Brain microvascular endothelial cell (primary cell): ENCODE data around the gene BARD1.

Experiments used
- DNase-seq: peaks from one replicate; pipeline ENCODE4 v3.0.0-alpha.2; 2020
- H3K27ac ChIP-seq: fragments of 250-450 bp; sonication (Bioruptor Pico); 2 replicates; pipeline ENCODE4 v1.5.1; 2020; ENCODE audit warnings: mild to moderate bottlenecking, moderate library complexity
- H3K27me3 ChIP-seq: fragments of 250-450 bp; sonication (Bioruptor Pico); replicated peaks from 2 replicates; pipeline ENCODE4 v1.5.1; 2020; ENCODE audit warnings: mild to moderate bottlenecking
- H3K36me3 ChIP-seq: fragments of 250-450 bp; sonication (Bioruptor Pico); replicated peaks from 2 replicates; pipeline ENCODE4 v1.5.1; 2020; ENCODE audit warnings: mild to moderate bottlenecking
- H3K4me3 ChIP-seq: 2 replicates; pipeline ENCODE4 v1.5.1; 2011; ENCODE audit warnings: low read depth, mild to moderate bottlenecking, control low read depth, low read length, moderate library complexity
- CTCF ChIP-seq: IDR thresholded peaks from 2 replicates; pipeline ENCODE4 v1.5.1; 2011; ENCODE audit warnings: low read depth, mild to moderate bottlenecking, moderate library complexity, low read length, control low read depth, inconsistent platforms; ENCODE audit errors: missing control alignments
- in situ Hi-C: cut with HindIII; loops from 2 replicates; pipeline ENCODE4 v1.10.0; 2017; ENCODE audit warnings: low sequenced_read_pairs, low pct_ligation_motif_present

Gene BARD1

GRCh38 chr2:214837466-214837865 is 28.0 kb upstream of the BARD1 start:
- H3K27ac ChIP-seq = no peak overlapping the region
- H3K27me3 ChIP-seq = no peaks in the 10 kb centered on the region
- in situ Hi-C loops = no loop called here
- H3K4me3 ChIP-seq = no peak overlapping the region
- DNase-seq = no peak
- no peaks in the 10 kb centered on the region for H3K36me3 ChIP-seq
- no peak for TF ChIP-seq CTCF

DNA sequence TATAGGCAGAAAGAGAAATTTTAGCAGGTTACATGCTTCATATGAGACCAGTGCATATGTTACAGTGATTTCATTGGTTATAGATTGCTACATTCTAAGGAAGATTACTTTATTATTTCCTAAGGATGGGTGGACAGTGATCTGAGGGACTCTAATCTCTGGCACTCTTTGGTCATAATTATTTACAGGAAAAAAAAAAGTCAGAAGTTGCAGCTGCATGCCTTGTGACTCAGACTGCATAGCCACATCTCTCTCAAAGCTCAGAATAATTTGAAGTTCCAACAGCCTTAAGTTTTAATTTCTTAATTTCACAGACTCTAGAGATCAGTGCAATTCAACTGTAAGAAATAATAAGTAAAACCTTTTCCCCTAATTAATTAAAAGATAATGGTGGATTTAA is 27.1 kb upstream of the BARD1 start:
- Histone ChIP-seq H3K4me3 (no peak overlapping the region), H3K36me3 (no peaks in the 10 kb centered on the region), H3K27me3 (no peaks in the 10 kb centered on the region), H3K27ac (no peak overlapping the region)
- TF ChIP-seq CTCF = no peak
- in situ Hi-C loops = no loop called here
- DNase-seq = no peak

DNA sequence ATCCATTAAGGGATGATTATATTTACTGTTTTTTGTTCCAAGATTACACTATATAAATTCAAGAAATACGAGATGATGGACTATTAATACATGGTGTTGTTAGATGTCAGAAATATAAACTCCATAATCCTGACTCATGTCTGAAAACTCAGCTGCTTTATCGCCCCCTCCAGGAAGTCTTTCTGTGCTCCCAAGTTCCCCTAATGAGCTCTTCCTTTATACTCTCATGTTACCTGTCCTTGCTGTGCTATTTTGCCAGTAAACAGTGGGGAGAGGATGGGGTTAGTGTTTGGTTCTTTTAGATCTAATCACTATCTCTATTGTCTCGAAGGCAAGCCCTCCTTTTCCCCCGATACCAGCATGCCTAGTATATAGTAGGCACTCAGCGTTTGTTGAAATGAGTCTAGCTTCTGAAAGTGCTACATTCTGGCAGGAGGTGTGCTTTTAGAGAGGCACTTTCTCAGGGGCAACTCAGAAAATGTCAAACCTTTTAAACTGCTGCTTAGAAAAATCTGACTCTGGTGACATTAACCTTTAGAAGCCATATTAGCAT is 21.4 kb upstream of the BARD1 start:
- no peaks in the 10 kb centered on the region for H3K27me3 ChIP-seq
- peak; percentile 27 for DNase-seq
- H3K27ac ChIP-seq = no peak overlapping the region
- no peaks in the 10 kb centered on the region for H3K36me3 ChIP-seq
- TF ChIP-seq CTCF = peak; percentile 66
- no peak overlapping the region for H3K4me3 ChIP-seq
- in situ Hi-C loops = no loop called here

- H3K27me3 ChIP-seq = no peaks in the 10 kb centered on the region
- in situ Hi-C loops = no loop called here
- H3K27ac ChIP-seq = no peak overlapping the region
- no peaks in the 10 kb centered on the region for H3K36me3 ChIP-seq
- no peak overlapping the region for H3K4me3 ChIP-seq
- TF ChIP-seq CTCF = no peak
- no peak for DNase-seq
Measured at GRCh38 chr2:214816008-214816533, 6.6 kb upstream of the BARD1 start.

DNA sequence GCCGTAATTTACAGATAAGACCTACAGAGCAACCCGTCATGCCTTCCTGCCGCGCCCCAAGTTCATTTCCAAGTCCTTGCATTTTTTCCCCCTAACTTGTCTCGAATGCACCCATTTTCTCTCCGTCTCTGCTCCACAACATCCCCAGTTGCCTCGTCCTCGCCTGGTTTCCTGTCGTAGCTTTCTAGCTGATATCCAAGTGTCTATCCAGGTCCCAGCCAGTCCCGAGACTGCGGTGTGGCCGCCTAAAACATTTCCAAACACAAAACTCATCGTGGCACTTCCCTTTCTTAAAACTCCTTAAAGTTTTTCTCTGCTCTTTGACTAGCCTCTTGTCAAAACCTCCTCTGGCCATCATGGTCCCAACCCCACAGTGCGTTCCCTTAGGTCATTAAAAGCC is 1.2 kb upstream of the BARD1 start:
- TF ChIP-seq CTCF = no peak
- Histone ChIP-seq H3K27ac (no peak overlapping the region), H3K27me3 (no peaks in the 10 kb centered on the region), H3K4me3 (peak overlapping the region; percentile 63), H3K36me3 (no peaks in the 10 kb centered on the region)
- no peak for DNase-seq
- in situ Hi-C loops = no loop called here
